H1 (cell line): Measurements from ENCODE around the gene FAM204A. TPM values are rescaled to one million over a fixed set of nuclear protein-coding genes. Genes with fewer than 3 reads are reported as not detected.

Experiments used
- polyA plus RNA-seq, 7 experiments: library from polyadenylated mRNA; depleted of rRNA in 3 of 7; stranded (reverse) in 5 of 7; unstranded in 2 of 7; fragments of >200 nt in 5 of 7; fragments of 200-250 nt in 2 of 7; gene quantifications; 1 replicate in 5 of 7; 2 replicates in 1 of 7; 4 replicates in 1 of 7; pipeline versions ENCODE4 v1.2.1 to v1.2.3, GENCODE V29; 2011 to 2013; ENCODE audit warnings: missing spikeins in 2 of 7, mixed read lengths in 2 of 7
- total RNA-seq: library from RNA; stranded (reverse); fragmentation: NEBNext Ultra II Directional; extraction: Animal tissue kit (Norgen Biotek cat#: 25700); gene quantifications from 2 replicates; pipeline ENCODE4 v1.2.1, GENCODE V29; 2021
- TF ChIP-seq, protein P1 (sequence below): fragments of 300-600 bp; sonication (generic); IDR thresholded peaks from 2 replicates; pipeline ENCODE4 v1.7.1; 2012; ENCODE audit warnings: low read length, moderate library complexity, mild to moderate bottlenecking, inconsistent platforms; ENCODE audit not compliant: insufficient replicate concordance

Gene FAM204A
- total and polyA plus RNA-seq, 2 of the 8 experiments (the other 6 are each of a cell fraction or from before 2014, with no cell fraction given), result 4.9 to 37.4 TPM

DNA sequence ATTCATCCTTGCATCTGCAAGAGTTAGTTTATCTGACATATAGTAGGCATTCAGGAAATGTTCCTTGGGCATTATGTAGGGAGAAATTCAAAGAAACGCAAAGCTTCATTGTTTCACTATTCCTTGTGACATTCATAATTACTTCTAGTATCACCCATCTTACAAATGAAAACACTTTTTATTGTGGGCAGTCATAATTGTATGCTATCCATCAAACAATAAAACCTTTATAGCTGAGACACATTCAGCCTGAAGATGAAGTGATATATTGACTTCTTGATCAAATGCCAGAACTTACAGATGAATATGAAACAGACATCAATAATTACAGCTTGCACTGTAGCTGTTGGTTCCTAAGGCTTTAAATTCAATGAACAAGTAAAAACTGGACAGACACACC is 36.4 kb downstream of the FAM204A start (continued):
- TF ChIP-seq, protein P1, sequence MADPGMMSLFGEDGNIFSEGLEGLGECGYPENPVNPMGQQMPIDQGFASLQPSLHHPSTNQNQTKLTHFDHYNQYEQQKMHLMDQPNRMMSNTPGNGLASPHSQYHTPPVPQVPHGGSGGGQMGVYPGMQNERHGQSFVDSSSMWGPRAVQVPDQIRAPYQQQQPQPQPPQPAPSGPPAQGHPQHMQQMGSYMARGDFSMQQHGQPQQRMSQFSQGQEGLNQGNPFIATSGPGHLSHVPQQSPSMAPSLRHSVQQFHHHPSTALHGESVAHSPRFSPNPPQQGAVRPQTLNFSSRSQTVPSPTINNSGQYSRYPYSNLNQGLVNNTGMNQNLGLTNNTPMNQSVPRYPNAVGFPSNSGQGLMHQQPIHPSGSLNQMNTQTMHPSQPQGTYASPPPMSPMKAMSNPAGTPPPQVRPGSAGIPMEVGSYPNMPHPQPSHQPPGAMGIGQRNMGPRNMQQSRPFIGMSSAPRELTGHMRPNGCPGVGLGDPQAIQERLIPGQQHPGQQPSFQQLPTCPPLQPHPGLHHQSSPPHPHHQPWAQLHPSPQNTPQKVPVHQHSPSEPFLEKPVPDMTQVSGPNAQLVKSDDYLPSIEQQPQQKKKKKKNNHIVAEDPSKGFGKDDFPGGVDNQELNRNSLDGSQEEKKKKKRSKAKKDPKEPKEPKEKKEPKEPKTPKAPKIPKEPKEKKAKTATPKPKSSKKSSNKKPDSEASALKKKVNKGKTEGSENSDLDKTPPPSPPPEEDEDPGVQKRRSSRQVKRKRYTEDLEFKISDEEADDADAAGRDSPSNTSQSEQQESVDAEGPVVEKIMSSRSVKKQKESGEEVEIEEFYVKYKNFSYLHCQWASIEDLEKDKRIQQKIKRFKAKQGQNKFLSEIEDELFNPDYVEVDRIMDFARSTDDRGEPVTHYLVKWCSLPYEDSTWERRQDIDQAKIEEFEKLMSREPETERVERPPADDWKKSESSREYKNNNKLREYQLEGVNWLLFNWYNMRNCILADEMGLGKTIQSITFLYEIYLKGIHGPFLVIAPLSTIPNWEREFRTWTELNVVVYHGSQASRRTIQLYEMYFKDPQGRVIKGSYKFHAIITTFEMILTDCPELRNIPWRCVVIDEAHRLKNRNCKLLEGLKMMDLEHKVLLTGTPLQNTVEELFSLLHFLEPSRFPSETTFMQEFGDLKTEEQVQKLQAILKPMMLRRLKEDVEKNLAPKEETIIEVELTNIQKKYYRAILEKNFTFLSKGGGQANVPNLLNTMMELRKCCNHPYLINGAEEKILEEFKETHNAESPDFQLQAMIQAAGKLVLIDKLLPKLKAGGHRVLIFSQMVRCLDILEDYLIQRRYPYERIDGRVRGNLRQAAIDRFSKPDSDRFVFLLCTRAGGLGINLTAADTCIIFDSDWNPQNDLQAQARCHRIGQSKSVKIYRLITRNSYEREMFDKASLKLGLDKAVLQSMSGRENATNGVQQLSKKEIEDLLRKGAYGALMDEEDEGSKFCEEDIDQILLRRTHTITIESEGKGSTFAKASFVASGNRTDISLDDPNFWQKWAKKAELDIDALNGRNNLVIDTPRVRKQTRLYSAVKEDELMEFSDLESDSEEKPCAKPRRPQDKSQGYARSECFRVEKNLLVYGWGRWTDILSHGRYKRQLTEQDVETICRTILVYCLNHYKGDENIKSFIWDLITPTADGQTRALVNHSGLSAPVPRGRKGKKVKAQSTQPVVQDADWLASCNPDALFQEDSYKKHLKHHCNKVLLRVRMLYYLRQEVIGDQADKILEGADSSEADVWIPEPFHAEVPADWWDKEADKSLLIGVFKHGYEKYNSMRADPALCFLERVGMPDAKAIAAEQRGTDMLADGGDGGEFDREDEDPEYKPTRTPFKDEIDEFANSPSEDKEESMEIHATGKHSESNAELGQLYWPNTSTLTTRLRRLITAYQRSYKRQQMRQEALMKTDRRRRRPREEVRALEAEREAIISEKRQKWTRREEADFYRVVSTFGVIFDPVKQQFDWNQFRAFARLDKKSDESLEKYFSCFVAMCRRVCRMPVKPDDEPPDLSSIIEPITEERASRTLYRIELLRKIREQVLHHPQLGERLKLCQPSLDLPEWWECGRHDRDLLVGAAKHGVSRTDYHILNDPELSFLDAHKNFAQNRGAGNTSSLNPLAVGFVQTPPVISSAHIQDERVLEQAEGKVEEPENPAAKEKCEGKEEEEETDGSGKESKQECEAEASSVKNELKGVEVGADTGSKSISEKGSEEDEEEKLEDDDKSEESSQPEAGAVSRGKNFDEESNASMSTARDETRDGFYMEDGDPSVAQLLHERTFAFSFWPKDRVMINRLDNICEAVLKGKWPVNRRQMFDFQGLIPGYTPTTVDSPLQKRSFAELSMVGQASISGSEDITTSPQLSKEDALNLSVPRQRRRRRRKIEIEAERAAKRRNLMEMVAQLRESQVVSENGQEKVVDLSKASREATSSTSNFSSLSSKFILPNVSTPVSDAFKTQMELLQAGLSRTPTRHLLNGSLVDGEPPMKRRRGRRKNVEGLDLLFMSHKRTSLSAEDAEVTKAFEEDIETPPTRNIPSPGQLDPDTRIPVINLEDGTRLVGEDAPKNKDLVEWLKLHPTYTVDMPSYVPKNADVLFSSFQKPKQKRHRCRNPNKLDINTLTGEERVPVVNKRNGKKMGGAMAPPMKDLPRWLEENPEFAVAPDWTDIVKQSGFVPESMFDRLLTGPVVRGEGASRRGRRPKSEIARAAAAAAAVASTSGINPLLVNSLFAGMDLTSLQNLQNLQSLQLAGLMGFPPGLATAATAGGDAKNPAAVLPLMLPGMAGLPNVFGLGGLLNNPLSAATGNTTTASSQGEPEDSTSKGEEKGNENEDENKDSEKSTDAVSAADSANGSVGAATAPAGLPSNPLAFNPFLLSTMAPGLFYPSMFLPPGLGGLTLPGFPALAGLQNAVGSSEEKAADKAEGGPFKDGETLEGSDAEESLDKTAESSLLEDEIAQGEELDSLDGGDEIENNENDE, result no peak
